Measurements from ENCODE around the gene MADD.
"Not testable (repeated sequence)": the region's sequence is repeated elsewhere in the genome, so short reads cannot be mapped to it uniquely, and the experiment has no call there.

The MADD gene

DNA sequence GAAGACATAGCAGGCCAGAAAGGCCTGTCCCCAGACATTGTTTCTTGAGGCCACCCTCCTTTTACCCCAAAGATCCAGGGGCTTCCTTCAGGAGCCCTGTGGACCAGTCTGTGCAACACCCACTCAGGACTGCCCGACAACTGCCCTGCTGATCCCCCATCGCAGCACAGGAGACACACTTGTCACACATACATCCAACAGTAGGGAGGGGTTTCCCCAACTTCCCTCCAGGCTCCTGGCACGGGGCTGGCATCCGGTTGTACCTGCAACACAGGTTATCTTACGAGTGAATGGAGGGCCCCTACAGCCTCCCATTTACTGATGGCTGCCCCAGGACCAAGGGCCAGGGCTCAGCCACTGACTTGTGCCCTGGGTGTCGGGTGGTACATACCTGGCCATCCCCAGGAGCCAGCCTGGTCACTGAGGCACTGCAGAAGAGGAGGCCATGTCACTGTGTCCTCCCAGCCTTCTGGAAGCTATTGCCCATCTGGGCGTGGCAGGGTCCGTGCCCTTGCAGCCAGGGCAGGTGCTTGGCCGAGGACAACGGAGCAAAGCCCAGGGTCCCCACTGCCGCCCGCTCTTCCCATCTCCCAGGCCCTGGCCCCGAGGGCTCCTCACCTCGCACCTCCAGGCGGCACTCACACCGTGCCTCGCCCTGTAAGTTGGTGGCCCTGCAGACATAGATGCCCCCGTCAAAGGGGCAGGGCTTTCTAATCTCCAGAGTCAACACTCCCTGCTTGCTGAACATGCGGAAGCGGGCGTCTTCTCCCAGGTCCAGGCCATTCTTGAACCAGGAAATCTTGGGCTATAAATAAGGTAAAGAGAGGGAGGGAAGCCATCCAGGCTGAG is 61.7 kb downstream of the MADD start:
- no peak for DNase-seq
- in situ Hi-C loops (cut with HindIII; ENCODE audit: low pct_ligation_motif_present, low pct_unique_long_range_greater_than_20kb, low sequenced_read_pairs) = no loop called here

GRCh38 chr11:47332303-47332711 is 62.4 kb downstream of the MADD start:
- no peak for DNase-seq
- in situ Hi-C loops (cut with HindIII; ENCODE audit: low pct_ligation_motif_present, low pct_unique_long_range_greater_than_20kb, low sequenced_read_pairs) = no loop called here

DNA sequence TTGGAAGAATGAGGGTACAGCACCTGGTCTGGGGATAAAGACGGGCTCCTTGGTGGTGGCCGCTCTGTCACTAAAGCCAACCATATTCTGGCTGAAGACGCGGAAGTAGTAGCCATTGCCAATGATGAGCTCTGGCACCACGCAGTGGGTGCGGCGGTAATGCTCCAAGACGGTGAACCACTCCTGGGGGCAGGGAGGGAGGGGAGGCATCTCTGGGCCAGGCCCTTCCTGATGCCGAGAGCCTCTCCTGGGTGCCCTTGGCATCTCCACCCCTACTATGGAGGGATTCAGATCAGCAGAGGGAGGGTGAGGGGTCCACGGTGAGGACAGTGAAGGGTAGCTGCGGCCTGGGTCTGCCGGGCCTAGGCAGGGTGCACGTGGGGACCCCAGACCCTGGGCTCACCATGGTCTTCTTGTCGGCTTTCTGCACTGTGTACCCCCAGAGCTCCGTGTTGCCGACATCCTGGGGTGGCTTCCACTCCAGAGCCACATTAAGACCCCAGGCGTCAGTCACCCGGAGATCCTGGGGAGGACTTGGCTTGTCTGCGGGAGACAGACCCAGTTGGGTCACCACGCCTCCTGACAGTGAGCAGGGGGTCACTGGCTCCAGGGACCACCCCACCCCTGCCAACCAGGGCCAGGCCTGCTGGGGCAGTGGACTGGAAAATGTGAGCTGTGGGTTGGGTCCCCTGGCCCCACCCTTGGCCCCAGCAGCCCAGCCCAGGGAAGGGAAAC is 63.0 kb downstream of the MADD start:
- no peak for DNase-seq
- in situ Hi-C loops (cut with HindIII; ENCODE audit: low pct_ligation_motif_present, low pct_unique_long_range_greater_than_20kb, low sequenced_read_pairs) = no loop called here

- DNase-seq = no peak
- in situ Hi-C loops (cut with HindIII; ENCODE audit: low pct_ligation_motif_present, low pct_unique_long_range_greater_than_20kb, low sequenced_read_pairs) = no loop called here
These were observed 63.6 kb downstream of the MADD start for GRCh38 chr11:47333526-47333845.

GRCh38 chr11:47333886-47334443 is 64.0 kb downstream of the MADD start:
- DNase-seq = no peak
- in situ Hi-C loops (cut with HindIII; ENCODE audit: low pct_ligation_motif_present, low pct_unique_long_range_greater_than_20kb, low sequenced_read_pairs) = no loop called here

DNA sequence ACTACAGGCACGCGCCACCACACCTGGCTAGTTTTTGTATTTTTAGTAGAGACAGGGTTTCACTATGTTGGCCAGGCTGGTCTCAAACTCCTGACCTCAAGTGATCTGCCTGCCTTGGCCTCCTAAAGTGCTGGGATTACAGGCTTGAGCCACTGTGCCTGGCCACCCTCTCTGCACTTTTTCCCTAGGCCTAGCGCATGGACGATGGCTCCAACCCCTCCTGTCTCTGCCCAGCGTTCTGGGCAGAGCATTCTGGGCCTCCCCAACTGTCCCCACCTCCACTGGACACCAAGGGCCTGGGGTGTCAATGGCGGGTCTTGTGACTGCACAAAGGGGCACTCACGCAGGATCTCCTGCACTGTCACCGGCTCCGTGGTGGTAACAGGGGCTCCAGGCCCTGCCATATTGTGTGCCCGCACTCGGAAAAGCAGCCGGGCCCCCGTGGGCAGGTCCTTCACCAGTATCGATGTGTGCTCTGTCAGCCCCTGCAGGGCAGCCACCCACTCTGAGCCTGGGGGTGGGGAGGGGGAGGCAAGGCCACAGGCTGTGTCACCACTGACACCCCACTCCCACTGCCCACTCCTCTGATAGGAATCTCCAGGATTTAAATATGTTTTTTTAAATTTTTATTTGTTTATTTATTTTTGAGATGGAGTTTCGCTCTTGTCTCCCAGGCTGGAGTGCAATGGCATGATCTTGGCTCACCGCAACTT is 64.9 kb downstream of the MADD start:
- in situ Hi-C loops (cut with HindIII; ENCODE audit: low pct_ligation_motif_present, low pct_unique_long_range_greater_than_20kb, low sequenced_read_pairs) = not testable (repeated sequence)

GRCh38 chr11:47335733-47336132 is 65.8 kb downstream of the MADD start:
- in situ Hi-C loops (cut with HindIII; ENCODE audit: low pct_ligation_motif_present, low pct_unique_long_range_greater_than_20kb, low sequenced_read_pairs) = no loop called here
- DNase-seq = no peak

More for the DNA sequence above, 64.9 kb downstream of the MADD start:
- not testable (repeated sequence) for DNase-seq

- in situ Hi-C loops (cut with HindIII; ENCODE audit: low pct_ligation_motif_present, low pct_unique_long_range_greater_than_20kb, low sequenced_read_pairs) = no loop called here
- no peak for DNase-seq
These were observed 66.7 kb downstream of the MADD start for GRCh38 chr11:47336595-47336994.

- no peak for DNase-seq
- in situ Hi-C loops (cut with HindIII; ENCODE audit: low pct_ligation_motif_present, low pct_unique_long_range_greater_than_20kb, low sequenced_read_pairs) = no loop called here
These were observed 67.4 kb downstream of the MADD start for GRCh38 chr11:47337229-47337924.

GRCh38 chr11:47338396-47339241 is 68.7 kb downstream of the MADD start:
- in situ Hi-C loops (cut with HindIII; ENCODE audit: low pct_ligation_motif_present, low pct_unique_long_range_greater_than_20kb, low sequenced_read_pairs) = no loop called here
- no peak for DNase-seq

DNA sequence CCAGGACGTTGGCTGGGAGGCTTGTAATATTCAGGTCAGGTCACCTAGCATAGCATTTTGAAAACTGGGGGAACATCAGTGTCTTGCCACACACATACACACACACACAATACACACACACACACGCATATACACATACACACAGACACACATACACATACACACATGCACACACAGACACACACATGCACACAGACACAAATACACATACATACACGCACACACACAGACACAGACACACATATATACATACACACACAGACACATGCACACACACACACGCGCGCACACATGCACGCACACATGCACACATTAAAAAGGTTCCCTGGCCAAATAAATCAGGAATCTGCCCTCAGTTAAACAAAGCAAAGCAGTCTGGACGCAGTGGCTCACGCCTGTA is 70.1 kb downstream of the MADD start:
- DNase-seq = no peak
- in situ Hi-C loops (cut with HindIII; ENCODE audit: low pct_ligation_motif_present, low pct_unique_long_range_greater_than_20kb, low sequenced_read_pairs) = no loop called here

GRCh38 chr11:47340980-47341775 is 71.2 kb downstream of the MADD start:
- in situ Hi-C loops (cut with HindIII; ENCODE audit: low pct_ligation_motif_present, low pct_unique_long_range_greater_than_20kb, low sequenced_read_pairs) = no loop called here
- DNase-seq = no peak

DNA sequence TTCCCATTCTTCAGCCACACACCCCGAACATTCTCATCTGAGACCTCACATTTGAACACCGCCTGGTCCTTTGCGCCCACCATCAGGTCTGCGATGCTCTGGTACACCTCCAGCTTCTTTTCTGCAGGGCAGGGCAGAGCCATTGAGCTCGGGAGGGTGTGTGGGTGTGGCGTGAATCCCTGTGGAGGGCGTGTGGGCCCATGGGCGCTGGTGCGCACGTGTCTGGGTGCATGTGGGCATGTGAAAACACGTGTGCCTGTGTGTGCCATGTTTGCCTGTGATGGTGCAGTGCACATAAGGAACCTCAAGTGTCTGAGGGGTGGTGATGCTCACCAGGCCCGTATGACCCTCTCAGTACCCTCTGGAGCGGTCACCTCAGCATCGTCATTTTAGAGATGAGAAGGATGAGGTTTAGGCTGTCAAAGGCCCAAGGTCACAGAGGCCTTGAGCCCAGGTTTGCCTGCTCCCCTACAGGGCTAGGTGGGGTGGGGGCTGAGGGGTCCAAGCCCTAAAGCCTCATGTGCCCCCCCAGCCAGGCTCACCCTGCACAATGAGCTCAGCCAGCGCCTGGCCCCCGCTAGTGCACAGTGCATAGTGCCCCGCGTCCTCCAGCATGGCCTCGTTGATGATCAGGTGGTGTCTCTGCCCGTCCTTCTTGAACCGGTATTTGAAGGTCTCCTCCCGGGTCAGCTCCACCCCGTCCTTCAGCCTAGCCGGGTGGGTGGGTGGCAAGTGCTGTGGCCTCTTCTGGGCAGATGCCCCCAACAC is 72.3 kb downstream of the MADD start:
- in situ Hi-C loops (cut with HindIII; ENCODE audit: low pct_ligation_motif_present, low pct_unique_long_range_greater_than_20kb, low sequenced_read_pairs) = no loop called here
- DNase-seq = no peak

DNA sequence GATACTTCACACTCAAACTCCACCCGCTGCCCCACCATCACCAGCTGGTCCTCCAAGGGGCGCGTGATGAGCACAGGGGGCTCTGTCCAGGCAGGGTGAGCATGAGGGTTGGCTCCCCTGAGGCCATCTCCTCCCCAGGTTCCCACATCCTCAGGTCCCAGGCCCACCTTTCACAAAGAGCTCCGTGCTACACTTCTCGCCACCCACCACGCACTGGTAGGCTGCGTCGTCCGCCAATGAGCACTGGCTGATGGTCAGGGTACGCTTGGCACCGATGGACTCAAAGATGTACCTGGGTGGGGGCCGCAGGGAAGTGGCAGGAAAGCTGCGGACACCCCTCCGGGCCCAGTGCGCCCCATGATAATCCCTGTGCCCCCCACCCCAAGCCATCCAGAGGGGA is 72.9 kb downstream of the MADD start:
- in situ Hi-C loops (cut with HindIII; ENCODE audit: low pct_ligation_motif_present, low pct_unique_long_range_greater_than_20kb, low sequenced_read_pairs) = no loop called here
- DNase-seq = no peak

DNA sequence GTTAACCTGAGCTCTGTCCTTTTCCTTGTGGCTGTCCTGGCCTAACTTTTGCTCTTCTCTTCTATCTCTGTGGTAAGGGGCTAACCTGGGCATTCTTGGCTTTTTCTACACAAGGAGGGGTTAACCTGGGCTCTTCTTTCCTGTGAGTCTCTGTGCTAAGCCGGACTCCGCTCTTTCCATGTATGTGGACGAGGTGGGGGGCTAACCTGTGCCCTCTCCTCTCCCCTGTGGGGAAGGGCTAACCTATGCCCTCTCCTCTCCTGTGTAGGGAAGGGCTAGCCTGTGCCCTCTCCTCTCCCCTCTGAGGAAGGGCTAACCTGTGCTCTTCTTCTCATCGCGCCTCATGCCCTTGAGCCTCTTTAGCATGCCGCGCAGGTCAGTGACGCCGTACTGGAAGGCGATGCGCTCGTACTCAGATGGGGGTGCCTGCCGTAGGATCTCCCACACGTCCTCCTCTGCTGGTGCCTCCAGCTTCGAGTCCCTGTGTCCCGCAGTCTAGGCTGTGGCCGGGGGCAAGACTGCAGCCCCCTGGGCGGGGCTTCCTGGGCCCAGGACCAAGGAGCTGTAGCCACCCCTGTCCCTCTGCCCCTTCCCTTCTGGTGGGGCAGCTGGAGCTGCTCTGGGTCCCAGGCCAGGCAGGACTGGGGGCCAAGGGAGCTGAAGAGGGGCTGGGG is 76.1 kb downstream of the MADD start:
- in situ Hi-C loops (cut with HindIII; ENCODE audit: low pct_ligation_motif_present, low pct_unique_long_range_greater_than_20kb, low sequenced_read_pairs) = no loop called here
- DNase-seq = no peak

GRCh38 chr11:47347137-47347536 is 77.2 kb downstream of the MADD start:
- in situ Hi-C loops (cut with HindIII; ENCODE audit: low pct_ligation_motif_present, low pct_unique_long_range_greater_than_20kb, low sequenced_read_pairs) = no loop called here
- DNase-seq = no peak

Measured in ACHN (cell line).